ENCODE results near the gene EHD1.

EHD1 gene

DNA sequence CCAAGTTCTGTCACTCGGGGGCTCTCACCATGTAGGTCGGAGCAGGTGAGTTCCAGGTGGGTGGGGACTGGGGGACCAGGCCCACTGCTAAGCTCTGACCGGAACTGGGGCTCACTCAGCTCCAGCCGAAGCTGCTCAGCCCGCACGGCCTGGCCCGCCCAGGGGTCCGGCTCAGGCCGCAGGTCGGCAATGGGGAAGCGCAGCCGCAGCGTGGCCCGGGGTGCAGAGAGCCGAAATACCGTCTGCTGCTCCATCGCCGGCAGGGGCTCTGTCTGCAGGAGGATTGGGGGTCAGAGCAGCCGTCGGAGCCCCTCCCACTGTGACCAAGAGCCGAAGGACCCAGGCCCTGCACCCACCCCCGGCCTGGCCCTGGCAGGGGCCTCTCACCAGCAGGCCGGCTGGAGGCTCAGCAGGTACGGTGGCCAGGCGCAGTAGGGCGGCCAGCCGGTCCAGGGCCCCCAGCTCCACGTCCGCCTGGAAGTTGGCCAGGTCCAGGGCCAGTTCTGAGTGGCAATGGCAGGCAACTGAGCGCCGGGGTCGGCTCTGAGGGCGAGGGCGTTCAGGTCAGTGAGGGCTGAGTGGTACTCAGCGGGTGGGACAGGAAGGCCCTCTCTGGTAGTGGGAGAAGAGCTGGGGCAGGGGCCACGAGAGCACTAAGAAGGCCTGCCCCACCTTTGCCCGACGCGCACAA lies 31.4 kb upstream of the EHD1 start:
- DNase-seq, result no peak

DNA sequence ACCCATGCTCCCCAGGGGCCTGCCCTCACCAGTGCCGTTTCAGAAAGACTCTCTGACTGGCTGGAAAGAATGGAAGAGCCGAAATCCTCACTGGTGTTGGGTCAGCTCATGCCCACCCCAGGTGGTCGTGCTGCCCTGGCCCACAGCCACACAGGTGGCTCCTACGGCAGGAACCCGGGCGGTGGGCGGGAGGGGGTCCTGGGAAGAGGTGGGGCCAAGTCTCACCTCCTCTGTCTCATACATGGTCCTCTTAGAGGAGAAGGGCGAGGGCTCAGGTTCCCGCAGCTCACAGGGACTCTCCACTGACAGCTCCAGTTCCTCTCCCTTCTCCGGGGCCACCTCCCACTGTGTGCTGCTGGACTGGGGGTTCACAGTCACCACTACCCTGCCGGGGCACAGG lies 30.3 kb upstream of the EHD1 start:
- DNase-seq, result no peak

DNA sequence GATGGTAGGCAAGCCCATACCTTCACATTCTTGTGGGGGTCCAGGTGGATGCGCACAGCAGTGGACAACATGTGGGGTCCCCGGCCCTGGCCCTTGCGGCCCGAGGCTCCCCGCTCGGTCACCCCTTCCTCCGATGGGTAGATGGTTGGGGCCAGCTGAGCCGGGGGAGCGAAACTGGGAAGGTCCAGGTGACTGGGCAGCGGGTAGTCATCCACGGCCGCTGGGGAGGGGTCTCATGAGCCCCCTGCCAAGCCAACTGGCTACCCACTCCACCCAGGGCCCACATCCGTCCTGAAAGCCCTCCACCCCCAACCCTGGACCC lies 27.9 kb upstream of the EHD1 start:
- DNase-seq, result no peak

DNA sequence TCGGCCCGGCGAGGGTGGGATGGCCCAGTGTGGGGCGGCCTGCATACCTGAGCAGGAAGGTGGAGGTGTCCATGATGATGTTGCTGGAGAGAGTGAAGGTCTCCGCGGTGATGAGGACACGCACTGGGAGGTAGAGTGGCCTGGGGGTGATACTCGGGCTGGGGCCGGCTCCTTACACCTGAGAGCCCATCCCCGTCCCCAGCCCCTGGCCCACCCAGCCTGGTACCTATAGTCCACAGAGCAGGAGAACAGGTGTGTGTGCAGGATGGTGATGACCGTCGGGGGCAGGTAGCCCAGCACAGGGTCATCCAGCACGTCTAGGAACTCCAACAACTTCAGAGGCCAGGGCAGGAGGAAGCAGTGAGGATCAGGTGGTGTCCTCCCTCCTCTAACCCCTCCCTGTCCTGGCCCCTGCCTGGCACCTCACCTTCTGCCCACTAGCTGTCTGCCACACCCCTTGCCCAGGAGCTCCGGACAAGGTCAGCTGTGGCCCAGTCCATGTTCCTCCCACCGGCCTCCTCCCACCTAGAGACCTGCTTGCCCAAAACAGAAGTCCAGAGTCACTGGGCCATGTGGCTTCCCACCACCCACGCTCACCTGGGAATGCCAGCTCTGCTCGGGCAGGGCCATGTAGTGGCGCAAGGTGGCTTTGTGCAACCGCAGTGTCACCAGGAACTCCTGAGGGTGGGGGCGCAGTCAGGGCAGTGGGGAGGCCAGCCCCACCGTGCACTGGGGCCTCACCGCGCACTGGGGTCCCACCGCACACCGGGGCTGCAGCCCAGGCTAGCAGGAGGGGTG lies 27.3 kb upstream of the EHD1 start:
- no peak for DNase-seq

DNA sequence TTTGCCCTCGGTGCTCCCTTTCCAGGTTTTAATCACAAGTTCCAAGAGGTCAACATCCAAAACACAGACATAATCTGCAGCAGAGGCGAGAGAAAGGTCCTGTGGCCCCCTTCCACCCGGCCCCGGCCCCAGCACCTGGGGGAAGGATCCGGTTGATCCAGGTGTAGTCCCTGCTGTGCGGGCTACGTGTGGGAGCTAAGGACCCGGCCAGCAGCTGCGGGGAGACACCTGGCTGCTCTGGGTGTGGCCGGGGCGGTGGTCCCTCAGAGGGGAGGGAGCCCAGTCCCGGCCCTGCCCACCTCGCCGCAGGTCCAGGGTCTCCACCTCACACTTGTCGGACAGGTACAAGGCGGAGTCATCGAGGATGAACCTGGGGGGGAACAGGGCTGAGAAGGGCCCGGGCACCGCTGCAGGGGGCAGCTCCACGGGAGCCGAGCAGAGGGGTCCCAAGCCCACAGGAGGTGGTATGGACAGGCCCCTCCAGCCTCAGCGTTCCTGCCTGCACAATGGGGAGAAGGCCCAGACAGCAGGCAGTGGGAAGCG lies 24.9 kb upstream of the EHD1 start:
- DNase-seq, result no peak

DNA sequence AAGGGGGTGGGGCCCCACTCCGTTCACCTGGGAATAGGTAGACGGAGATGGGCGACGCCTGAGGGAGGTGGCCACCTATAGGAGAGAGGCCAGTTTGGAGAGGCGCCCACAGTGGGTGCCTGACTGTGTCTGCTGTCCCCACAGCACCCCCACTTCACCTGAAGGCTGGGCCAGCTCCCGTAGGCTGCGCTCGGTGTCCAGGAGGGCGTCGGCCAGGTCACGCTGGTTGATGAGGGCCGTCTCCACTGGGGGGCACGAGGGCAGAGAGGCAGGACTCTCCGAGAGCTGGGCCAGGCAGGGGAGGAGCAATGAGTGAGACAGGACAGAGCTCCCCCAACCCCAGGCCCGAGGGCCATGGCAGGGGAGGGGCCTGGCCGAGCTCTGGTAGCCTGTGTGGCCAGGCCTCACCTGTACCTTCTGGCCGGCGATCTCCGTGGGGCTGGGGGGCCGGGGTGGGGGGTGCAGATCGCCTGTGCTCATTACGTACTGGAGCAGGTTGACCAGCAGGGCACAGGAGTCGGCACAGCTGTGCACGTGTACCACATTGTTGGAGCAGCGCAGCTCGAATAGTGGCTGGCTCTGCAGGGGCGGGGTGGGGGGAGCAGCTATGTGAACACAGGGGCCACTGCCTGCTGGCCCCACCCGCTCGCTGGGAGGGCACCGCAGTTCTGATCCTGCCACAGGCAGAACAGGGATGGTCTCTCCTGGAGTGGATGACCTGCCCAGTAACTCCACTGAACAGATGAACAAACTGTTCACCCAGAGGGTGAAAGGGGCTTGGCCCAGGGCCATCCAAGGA lies 23.9 kb upstream of the EHD1 start:
- no peak for DNase-seq

DNA sequence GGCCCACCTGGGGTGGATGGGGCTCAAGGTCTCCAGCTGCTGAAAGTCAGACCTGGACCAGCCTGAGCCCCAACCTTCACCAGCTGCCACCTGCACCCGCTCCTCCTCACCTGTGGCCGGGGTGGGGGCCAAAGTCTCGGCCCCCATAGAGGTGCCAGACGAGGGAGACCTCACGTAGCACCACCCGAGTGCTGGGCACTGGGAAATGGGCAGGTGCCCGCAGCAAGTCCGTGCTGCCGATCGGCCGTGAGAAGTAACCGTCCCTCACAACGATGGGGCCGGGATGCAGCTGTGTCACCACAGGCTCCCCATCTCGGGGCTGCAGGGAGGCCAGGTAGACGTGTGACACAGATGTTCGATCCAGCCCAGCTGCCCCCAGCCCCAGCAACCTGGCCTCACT lies 22.4 kb upstream of the EHD1 start:
- no peak for DNase-seq

DNA sequence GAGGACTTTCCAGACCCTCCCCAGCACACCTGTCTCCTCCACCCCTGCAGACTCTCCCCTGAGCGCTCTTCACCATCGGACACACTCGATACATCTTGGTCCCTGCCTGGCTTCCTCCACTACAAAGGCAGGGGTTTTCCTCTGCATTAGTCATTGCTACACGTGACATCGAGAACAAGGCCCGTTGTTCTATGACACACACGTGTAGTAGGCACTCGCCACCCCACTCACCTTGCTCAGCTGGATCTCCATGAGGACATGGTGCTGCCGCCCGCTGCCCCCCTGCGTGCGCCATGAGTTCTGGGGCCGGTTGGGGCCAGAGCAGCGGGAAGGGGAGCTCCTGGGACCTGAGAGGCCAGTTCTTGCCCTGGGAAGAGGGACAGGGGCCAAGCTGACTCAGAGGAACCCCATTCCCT lies 21.9 kb upstream of the EHD1 start:
- peak; percentile 71 for DNase-seq

DNA sequence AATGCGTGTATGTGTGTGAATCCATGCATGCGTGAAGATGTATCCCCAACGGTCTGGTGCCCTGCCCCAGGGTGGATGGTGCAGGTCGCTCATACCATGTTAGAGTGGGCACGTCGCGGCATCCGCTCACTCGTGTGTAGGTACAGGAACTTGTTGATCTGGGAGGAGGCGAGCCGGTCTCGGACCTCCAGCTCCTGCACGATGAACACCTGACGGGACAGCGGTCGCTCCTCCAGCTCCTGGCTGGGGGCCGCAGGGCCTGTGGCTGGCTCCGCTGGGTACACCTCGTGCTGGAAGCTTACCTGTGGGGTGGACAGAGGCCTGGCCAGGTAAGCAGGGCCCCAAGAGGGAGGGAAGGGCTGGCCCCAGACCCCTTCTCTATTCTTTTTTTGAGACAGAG lies 20.1 kb upstream of the EHD1 start:
- no peak for DNase-seq

DNA sequence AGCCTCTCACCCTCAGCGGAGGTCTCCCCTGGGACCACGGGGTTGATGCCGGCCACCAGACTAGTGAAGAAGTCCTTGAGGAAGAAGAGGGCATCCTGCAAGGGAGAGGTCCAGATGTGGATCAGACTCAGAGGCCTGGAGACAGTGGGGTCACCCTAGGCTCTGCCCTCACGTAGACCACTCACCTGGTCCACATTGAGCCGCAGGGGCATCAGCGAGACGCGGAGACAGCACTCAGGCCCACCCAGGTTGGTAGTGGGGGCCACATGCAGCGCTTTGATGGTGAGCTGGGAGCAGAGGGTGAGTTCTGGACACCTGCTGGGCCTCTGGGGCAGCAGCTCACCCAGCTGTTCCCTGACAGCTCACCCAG lies 19.6 kb upstream of the EHD1 start:
- DNase-seq, result no peak

DNA sequence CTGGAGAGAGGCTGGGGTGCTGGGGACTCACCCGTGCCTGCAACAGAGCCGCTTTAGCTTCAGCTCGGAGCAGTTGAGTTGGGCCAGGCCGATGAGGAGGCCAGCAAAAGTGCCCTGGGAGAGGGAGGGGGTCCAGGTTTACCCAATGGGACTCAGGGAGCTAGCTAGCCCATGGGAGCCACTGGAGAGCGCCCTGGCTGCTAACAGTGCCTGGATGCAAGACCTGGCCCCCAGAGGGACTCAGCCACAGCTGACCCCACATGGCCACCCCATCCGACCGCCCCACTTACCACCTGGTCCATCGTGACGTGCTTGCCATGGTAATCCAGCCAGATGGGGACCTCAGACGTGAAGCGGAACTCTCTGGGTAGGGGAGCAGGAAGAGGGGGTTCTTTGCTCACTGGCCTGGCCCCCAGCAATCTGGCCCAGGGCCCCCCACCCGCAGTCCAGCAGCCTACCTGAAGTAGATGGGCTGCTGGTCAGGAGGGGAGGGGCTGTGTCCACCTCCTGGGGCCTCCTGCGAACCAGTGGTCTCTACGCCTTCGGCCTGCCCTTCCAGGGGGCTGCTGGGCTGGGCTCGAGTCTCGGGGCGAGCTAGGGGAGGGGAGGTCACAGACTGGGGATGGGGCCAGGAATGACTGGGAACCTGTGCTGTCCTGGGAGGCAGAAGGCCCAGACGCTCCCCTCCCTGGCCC lies 19.1 kb upstream of the EHD1 start:
- no peak for DNase-seq

DNA sequence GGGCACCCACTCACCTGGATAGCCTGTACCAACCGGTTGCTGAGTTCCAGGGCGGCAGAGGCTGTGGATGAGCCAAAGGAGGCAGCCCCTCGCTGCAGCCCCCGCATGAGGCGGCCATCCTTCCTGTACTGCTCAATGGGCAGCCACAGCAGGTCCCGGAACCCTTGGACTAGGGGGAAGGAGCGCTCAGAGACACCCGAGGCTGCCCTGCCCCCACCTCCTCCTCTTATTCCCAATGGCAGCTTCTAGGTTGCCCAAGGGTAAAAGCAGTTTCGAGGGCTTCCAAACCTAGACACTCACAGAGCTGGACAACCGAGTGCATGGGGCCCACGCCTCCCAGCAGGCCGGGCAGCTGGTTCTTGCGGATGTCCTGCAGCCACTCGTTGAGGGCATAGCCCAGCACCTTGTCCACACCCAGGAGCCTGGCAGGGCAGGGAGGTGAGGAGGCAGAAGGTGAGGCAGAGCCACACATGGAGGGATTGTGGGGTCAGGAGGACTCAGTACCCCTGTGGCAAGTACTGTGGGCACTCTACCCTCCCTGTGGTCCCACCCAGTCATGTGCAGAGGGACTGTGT lies 18.1 kb upstream of the EHD1 start:
- DNase-seq, result no peak

DNA sequence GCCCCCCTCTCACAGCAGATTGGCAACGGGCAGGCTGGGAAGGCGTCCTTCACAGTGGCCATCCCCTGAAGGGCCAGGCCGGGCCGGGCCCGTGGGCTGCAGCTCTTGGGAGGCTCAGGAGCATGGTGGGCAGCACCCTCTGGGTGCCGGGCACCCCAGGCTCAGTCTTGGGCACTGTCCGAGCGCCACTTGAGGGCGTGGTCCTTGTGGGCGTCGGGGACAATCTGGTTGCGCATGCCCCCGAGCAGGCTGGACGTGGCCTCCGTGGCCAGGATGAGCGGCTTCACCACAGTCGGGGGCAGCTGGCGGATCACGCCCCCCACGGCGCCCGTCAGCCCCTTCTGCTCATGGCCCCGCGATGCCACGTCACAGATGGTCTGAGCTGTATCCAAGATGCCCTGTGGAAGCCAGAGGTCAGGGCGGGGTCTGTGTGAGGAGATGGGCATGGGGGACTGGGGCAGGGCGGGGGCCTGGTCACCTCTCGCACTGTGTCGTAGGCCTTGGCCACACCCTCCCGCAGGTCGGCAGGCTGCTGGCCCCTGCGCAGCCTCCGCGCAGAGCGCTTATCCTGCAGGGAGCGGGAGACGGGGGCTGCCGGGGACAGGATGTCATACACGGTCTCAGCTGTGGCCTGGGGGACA lies 16.5 kb upstream of the EHD1 start:
- no peak for DNase-seq

DNA sequence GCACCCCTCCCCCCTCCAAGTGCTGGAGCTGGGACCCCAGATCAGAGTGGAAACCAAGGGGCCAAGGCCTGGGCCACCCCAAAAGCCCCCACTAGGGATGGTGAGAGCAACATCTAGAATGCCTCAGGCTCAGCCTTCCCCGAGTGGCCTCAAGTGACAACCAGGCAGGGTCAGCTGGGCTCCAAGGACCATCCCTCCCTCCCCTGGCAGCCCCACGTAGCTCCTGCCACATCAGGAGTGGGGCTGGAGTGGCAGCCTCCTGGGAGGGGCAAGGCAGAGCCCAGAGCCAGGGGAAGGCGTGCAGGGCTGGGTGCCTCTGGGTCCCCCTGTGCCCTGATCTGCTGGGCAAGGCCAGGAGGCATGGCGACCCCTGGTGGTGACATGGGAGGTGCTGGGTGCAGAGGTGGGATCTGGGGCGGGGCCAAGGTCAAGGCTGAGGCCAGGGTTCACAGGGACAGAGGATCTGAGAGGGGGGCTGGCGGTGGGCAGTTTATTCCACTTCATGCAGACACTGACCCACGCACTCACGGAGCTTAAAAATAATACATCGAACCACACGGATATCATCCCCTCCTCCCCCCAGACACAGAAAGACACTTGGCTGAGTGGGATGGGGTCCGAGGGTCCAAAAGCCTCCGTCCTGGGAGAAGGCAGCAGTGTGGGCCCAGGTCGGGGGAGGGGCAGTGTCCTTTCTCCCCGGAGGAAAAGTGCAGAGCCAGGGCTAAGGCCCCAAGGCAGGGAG lies 15.8 kb upstream of the EHD1 start:
- DNase-seq, result peak; percentile 90

DNA sequence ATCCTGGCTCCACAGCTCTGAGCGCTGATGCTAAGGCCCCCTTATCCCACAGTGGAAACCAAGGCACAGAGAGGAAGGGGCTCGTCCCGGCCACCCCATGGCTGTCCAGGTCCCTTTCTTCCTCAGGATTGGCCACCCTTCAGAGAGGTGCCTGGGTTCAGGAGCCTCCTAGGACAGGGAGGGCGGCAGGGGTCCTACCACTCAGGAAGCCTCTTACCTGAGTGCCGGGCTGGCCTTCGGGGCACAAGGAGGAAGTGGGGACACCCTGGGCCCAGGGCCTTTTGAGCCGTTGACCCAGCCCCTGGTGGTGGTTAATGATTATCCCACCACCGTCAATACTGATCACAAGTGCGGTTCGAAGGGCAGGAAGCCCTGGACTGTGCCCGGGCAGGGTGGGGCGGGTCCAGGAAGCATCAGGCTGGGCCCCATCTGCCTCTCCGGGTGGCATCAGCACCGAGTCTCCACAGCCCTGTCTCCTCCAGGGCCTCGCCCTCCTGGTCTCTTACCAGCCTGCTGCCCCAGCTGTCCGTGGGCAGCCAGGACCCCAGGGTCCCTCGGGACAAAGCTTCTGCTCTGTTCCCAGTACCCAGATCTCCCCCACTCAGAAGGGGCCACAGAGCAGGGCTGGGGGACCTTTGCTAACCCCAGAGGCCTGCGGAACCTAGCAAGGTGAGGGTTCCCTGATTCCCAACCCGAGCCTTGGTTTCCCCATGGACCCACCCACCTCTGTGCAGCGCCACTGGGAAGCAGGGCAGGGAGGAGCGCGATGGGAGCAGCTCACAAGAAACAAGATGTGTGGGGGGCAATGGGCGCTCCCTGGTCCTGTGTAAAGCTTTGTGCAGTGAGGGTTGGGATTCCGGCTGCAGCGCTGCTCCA lies 15.0 kb upstream of the EHD1 start:
- DNase-seq, result no peak

DNA sequence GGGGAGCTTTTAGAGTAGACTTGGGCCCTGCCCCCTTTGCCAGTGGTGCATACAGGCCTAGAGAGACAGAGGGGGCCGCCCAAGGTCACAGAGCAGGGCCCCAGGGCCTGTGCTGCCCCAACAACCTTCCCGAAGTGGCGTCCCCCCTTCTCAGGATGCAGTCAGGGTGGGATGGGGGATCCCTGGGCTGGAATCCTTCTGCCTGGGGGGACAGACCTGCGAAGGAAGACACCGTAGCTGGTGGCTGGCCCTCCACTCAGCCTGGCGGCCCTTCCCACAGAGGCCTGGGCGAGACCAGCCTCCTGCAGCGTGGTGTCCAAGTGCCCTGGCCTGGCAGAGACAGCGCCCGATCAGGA lies 14.4 kb upstream of the EHD1 start:
- no peak for DNase-seq

DNA sequence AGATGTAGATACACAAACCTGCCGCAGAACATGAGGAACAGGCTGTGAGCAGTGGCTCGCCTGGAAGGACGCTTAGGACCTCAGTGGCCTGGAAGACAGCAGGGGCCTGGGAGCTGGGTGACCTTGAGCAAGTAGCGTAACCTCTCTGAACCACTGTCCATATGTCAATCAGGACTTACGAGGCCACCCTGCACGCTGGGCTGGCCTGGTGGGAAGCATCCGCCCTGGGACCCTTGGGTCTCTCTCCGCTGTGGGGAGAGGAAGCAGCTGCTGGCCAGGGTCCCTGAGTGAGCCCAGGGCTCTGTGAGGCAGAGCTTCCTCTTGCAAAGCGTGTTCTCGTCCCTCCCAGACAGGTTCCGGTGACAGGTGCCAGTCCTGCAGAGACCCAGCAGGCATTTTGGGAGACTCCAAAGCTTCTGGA lies 14.0 kb upstream of the EHD1 start:
- no peak for DNase-seq

DNA sequence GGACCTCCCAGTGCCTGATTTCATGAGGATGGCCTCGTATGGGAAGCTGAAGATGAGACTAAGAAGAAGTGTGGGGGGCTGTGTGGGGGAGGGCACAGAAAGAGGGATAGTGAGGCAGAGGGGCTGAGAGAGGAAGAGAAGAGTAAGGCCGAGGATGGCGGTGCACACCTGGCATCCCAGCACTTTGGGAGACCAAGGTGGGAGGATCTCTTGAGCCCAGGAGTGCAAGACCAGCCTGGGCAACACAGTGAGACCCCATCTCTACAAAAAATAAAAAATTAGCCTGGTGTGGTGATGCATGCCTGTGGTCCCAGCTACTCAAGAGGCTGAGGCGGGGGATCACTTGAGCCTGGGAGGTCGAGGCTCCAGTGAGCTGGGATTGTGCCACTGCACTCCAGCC lies 13.5 kb upstream of the EHD1 start:
- DNase-seq, result no peak

DNA sequence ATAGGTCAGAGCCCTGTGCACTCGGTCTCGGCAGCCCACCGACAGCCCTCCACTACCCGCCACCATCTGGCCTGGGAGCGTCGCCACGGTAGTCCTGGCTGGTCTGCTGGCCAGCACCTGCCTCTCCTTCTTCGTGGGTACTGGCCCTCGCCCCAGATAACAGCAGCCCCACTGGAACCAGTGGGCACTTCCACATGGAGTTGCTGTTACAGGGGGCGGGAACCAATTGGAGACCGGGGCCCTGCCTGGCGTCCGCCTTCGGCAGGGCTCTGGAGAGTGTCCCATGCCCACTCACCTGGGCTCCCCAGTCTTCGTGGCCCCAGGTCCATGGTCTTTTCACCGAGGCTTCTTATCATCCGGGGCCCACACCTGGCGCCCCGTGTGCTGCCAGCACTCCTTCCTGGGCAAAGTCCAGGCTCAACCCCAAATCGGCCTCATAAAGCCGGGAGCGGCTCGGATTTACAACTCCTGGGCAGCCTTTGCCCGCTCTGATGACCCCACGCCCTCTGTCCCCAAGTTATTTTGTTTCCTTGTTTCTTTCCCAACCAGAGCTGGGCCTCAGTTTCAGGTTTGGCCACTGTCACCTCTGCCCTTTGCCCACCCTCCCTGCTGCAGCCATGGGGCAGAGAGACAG lies 12.9 kb upstream of the EHD1 start:
- DNase-seq, result no peak

DNA sequence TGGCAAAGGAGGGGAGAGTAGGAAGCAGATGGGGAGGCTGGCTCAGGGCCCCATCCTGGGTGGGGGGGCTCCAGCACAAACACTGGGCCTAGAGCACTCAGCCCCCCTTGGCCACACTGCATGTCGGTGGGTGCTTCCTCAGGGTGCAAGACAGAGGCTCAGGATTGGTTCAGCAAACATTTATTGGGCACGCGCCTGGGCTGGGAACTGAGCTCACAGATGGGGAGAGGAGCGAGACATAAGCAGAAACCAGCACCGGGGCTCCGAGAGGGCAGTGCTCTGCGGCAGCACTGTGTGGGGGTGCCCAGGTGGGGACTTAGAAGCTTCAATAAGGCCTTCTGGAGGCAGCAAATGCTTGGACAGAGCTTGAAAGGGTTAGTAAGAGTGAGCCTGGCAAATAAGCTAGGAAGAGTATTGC lies 12.1 kb upstream of the EHD1 start:
- DNase-seq, result no peak
